RWPE2 (cell line): Measurements from ENCODE around the gene RNU1-1.
A peak's percentile ranks its signal among the peaks of the same experiment; 100 is the strongest.
"Not testable (repeated sequence)": the region's sequence is repeated elsewhere in the genome, so short reads cannot be mapped to it uniquely, and the experiment has no call there.

Source experiments
- ATAC-seq: fragments of 200-7000 bp; cut with Tn5 transposase; 3 replicates; pipeline ENCODE4 v1.9.1; 2021; ENCODE audit warnings: low read depth
- DNase-seq: peaks from one replicate; pipeline ENCODE4 v3.0.0-alpha.2; 2020; ENCODE audit warnings: low spot score
- H3K27ac ChIP-seq: fragments of 450-650 bp; 2 replicates; pipeline ENCODE4 v1.5.1; 2017; ENCODE audit warnings: mild to moderate bottlenecking; ENCODE audit not compliant: poor library complexity, severe bottlenecking
- H3K27me3 ChIP-seq: fragments of 250-450 bp; sonication (Bioruptor Pico); 2 replicates; pipeline ENCODE4 v1.5.1; 2021; ENCODE audit warnings: mild to moderate bottlenecking, moderate library complexity; ENCODE audit not compliant: insufficient read depth, poor library complexity, severe bottlenecking
- H3K36me3 ChIP-seq: fragments of 250-450 bp; sonication (Bioruptor Pico); 2 replicates; pipeline ENCODE4 v1.5.1; 2020; ENCODE audit warnings: low read depth, mild to moderate bottlenecking, moderate library complexity
- H3K4me1 ChIP-seq: fragments of 250-450 bp; sonication (Bioruptor Pico); 2 replicates; pipeline ENCODE4 v1.5.1; 2021; ENCODE audit warnings: mild to moderate bottlenecking, moderate library complexity; ENCODE audit not compliant: insufficient read depth, poor library complexity, severe bottlenecking
- H3K4me3 ChIP-seq: fragments of 250-450 bp; sonication (Bioruptor Pico); 2 replicates; pipeline ENCODE4 v1.5.1; 2021; ENCODE audit warnings: mild to moderate bottlenecking, moderate library complexity; ENCODE audit not compliant: severe bottlenecking
- H3K9me3 ChIP-seq: fragments of 250-450 bp; sonication (Bioruptor Pico); 2 replicates; pipeline ENCODE4 v1.5.1; 2021; ENCODE audit warnings: mild to moderate bottlenecking, moderate library complexity; ENCODE audit not compliant: severe bottlenecking
- TF ChIP-seq, protein P1 (sequence below): fragments of 450-650 bp; IDR thresholded peaks from one replicate; pipeline ENCODE4 v1.5.1; 2017; ENCODE audit warnings: mild to moderate bottlenecking, moderate library complexity; ENCODE audit not compliant: poor library complexity, severe bottlenecking

Gene RNU1-1

DNA sequence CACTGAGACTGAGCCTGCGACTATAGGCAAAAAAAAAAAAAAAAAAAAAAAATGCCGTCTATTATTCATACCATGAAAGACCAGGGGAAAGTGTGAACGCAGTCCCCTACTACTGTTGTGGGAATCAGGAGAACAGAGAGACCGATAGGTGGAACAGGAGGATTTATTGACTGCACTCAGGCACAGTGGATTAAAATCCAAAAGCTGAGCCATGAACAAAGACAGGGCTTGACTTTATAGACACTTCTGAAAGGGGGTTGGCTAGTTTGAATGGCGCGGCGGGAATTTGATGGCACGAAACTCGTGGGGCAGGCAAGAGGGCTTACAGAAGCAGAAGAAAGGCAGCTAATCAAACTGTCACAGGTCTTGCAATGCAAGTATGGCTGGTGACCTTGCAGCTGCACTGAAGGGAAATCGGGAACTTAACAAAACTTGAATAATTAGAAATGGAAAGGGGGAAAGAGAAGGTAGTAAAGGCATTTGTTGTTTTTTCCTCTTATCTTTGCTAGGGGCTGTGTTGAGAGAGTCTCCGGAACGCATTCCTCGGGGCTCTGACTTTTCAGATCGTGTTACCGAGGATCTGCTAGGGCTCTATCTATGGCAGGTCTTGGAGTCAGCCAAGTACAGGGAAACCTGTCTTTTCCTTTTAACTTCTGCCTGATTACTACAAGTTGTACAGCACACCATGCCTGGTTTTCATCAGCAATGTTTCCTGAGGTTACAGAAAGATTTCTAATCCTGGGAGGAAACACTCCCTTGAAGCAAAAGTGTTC lies 7.5 kb downstream of the RNU1-1 start:
- not testable (repeated sequence) for DNase-seq, H3K36me3 ChIP-seq, ATAC-seq, H3K27ac ChIP-seq, H3K27me3 ChIP-seq, H3K9me3 ChIP-seq, H3K4me1 ChIP-seq, H3K4me3 ChIP-seq

DNA sequence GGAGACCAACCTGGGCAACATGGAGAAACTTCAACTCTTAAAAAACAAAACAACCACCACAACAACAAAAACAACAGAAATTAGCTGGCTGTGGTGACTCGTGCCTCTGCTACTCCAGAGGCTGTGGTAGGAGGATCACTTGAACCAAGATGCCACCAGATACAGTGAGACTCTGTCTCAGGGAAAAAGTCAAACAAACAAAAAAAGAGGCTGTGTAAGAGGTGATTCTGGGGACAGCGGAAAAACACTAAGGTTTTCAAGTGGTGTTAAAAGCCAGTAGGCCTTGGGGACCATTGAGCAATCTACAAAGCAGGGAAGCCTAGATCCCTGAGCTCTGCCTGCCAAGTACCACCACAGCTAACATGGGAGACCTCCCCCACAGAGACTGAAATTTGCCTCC lies 8.2 kb downstream of the RNU1-1 start:
- not testable (repeated sequence) for H3K4me3 ChIP-seq, H3K4me1 ChIP-seq, H3K36me3 ChIP-seq, DNase-seq, H3K27ac ChIP-seq, H3K9me3 ChIP-seq, ATAC-seq, H3K27me3 ChIP-seq

DNA sequence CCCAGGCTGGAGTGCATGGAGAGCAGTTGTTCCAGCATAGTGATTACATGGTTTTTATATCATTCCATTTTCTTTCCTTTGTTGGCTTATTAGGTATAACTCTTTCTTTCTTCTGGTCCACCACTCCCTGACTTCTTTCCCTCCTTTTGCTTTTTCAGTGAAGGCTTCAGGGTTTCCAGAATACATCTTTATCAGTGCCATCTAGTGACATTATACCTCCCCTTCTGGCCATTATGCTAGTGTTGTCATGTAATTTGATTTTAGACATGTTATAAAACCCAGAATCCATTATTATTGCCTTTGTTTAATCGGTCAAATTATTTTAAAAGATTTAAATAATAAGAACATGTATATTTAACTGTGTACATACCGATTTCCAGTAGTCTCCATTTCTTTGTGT lies 10.6 kb downstream of the RNU1-1 start:
- no peaks in the 10 kb centered on the region for H3K9me3 ChIP-seq
- H3K27ac ChIP-seq = no peak overlapping the region
- no peak for ATAC-seq
- no peak overlapping the region for H3K4me3 ChIP-seq
- H3K36me3 ChIP-seq = no peaks in the 10 kb centered on the region
- TF ChIP-seq, protein P1, sequence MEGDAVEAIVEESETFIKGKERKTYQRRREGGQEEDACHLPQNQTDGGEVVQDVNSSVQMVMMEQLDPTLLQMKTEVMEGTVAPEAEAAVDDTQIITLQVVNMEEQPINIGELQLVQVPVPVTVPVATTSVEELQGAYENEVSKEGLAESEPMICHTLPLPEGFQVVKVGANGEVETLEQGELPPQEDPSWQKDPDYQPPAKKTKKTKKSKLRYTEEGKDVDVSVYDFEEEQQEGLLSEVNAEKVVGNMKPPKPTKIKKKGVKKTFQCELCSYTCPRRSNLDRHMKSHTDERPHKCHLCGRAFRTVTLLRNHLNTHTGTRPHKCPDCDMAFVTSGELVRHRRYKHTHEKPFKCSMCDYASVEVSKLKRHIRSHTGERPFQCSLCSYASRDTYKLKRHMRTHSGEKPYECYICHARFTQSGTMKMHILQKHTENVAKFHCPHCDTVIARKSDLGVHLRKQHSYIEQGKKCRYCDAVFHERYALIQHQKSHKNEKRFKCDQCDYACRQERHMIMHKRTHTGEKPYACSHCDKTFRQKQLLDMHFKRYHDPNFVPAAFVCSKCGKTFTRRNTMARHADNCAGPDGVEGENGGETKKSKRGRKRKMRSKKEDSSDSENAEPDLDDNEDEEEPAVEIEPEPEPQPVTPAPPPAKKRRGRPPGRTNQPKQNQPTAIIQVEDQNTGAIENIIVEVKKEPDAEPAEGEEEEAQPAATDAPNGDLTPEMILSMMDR = no peak
- no peaks in the 10 kb centered on the region for H3K27me3 ChIP-seq
- no peaks in the 10 kb centered on the region for H3K4me1 ChIP-seq
- DNase-seq = no peak

DNA sequence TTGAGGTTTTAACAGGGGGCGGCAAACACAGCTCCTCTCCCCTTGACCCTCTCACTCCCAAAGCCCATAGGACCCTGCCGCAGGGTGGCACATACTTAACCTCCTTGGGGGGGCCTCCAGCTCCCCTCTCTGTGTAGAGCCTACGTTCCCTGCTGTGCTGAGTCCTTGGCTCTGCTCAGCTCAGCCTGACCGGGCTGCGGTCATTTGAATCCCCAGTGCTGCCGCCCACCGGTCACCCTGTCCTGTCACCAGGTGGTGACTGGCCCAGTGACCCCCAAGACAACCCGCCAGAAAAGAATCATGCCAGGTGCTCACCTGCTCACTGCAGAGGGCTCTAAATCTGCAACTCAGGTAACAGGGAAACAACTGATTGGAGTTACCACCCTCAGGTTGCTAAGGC lies 12.6 kb downstream of the RNU1-1 start:
- not testable (repeated sequence) for H3K36me3 ChIP-seq, ATAC-seq, H3K4me1 ChIP-seq, DNase-seq, H3K27ac ChIP-seq, H3K4me3 ChIP-seq, H3K27me3 ChIP-seq, H3K9me3 ChIP-seq

DNA sequence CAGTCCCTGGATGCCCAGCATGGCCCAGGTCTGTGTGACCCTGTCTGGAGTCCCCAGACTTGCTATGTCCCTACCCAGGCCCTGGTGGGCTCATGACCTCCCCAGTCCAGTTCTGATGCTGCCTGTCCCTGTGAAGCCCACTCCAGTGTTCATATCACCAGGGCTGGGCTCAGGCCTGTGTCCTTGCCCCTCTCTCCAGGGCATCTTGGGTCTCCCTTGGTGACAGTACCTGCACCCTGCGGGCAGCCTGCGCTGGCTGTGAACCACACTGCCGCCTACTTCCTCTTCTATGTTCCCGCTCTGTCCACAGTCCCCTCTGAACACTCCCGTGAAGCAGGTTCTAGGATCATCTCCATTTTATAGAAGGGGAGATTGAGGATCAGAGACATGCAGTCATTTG lies 13.1 kb downstream of the RNU1-1 start:
- not testable (repeated sequence) for DNase-seq, H3K36me3 ChIP-seq, H3K4me1 ChIP-seq, H3K9me3 ChIP-seq, ATAC-seq, H3K4me3 ChIP-seq, H3K27me3 ChIP-seq, H3K27ac ChIP-seq

DNA sequence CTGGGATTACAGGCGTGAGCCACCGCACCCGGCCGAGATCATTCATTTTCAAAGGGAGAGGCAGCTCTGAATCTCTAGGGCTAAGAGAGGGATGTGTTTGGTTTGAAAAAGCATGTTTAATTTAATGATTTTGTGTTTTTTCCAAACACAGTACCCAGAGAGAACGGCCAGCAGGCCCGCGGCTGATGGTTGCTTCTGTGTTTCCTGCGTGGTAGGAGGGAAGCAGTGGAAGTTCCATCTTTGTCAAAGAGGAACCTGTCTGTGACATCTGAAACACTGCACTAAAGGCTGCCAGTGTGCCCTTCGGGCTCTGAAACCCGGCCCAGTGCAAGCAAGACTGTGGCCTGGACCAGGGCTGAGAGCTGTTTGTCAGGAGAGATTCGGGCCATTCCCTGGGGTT lies 13.6 kb downstream of the RNU1-1 start:
- H3K27me3 ChIP-seq, H3K27ac ChIP-seq, H3K9me3 ChIP-seq, H3K4me3 ChIP-seq, H3K36me3 ChIP-seq, H3K4me1 ChIP-seq, ATAC-seq, DNase-seq: not testable (repeated sequence)

DNA sequence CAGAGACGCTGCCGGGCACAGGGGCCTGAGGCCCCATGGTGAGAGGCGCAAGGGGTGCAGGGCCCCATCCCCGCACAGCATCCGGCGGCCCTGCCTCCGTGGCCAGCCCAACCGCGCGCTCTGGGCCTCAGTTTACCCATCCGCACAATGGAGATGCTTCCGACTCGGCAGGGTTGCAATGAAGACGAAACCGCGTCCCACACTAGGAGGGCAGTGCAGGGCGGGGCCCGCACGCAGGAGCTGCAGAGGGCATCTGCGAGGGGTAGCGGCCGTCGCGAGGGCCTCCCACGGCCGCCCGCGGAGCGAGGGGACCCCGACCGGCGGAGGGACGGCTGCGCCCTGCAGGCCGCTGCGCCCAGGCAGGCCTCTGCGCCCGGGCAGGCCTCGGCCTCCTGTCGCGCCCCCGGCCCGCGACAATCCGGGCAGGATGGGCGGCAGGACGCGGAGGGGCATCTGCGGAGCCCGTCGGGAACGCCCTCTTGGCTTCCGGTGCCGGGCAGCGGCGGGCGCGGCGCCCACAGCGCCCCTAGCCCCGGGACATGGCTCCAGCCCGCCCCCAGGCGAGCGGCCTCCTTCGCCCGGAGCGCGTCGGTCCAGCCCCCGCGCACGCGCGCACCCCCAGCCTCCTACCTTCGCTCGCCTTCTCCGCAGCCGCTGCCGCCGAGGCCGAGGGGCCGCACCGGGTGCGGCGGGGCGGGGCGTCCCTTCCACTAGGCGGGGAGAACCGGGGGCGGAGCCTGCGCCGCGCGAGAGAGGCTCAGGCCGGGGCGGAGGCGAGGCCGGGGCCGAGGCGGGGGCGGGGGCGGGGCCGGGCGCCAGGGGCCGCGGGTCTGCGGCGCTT lies 15.3 kb downstream of the RNU1-1 start:
- Histone ChIP-seq H3K4me3 (peak overlapping the region; percentile 65), H3K4me1 (no peaks in the 10 kb centered on the region), H3K27me3 (no peaks in the 10 kb centered on the region), H3K27ac (peak overlapping the region; percentile 7), H3K9me3 (no peaks in the 10 kb centered on the region), H3K36me3 (no peaks in the 10 kb centered on the region)
- TF ChIP-seq, protein P1 = peak; percentile 17
- ATAC-seq (peak; percentile 92), DNase-seq (peak; percentile 83)

DNA sequence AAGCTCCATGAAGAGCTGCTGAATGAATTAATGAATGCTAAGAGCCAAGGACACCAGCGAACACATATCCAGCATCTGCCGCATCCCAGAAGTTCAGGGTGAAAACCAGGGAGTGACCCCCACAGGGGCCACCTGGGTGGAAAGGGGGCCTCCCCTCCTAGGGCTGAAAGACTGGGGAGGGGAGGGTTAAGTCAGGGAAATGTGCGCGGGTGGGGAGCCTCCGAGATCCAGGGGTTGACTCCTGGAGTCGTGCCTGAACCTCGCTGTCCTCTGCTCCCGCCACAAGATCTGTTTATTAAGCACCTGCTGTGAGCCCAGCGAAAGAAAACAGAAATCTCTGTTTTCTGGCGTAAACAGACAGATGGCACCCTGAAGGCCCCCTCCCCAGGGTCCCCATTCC lies 16.0 kb downstream of the RNU1-1 start:
- H3K27me3 ChIP-seq, DNase-seq, H3K4me1 ChIP-seq, H3K9me3 ChIP-seq, H3K36me3 ChIP-seq, H3K27ac ChIP-seq, ATAC-seq: not testable (repeated sequence)
- peak overlapping the region; percentile 65 for H3K4me3 ChIP-seq

DNA sequence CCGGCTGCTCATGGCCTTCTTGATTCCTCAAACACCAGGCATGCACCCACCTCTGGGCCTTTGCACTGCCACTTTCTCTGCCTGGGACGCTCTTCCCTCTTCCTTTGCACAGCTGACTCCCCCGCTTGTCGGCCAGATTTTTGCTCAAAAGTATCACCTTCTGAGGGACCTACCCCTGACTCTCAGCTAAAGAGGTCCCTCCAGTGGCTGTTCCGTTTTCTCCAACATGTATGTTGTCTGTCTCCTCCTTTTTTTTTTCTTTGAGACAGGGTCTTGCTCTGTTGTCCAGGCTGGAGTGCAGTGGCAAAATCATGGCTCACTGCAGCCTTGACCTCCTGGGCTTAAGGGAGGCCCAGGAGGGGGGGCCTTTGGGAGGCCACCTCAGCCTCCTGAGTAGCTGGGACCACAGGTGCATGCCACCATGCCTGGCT lies 16.6 kb downstream of the RNU1-1 start:
- ATAC-seq, H3K9me3 ChIP-seq, H3K4me1 ChIP-seq, H3K4me3 ChIP-seq, H3K27me3 ChIP-seq, H3K27ac ChIP-seq, H3K36me3 ChIP-seq, DNase-seq: not testable (repeated sequence)
